GM21381 (cell line): Measurements from ENCODE around the gene FXYD5.
"Not testable (repeated sequence)": the region's sequence is repeated elsewhere in the genome, so short reads cannot be mapped to it uniquely, and the experiment has no call there.

Experiments
- ATAC-seq: cut with Tn5 transposase; IDR thresholded peaks from one replicate; pipeline ENCODE4 v1.9.1; 2021; ENCODE audit warnings: mild to moderate bottlenecking, moderate library complexity; ENCODE audit not compliant: unreplicated experiment

The FXYD5 gene

GRCh38 chr19:35119578-35120155 lies 34.9 kb upstream of the FXYD5 start:
- no peak for ATAC-seq

- no peak for ATAC-seq
Observed at GRCh38 chr19:35120492-35120891, 34.0 kb upstream of the FXYD5 start.

GRCh38 chr19:35120898-35121297 lies 33.6 kb upstream of the FXYD5 start:
- ATAC-seq: no peak

- ATAC-seq: no peak
Observed at GRCh38 chr19:35122687-35123551, 31.6 kb upstream of the FXYD5 start.

- no peak for ATAC-seq
Observed at GRCh38 chr19:35123573-35123972, 31.0 kb upstream of the FXYD5 start.

GRCh38 chr19:35124098-35125060 lies 30.2 kb upstream of the FXYD5 start:
- ATAC-seq: peak; percentile 82

- ATAC-seq: no peak
Observed at GRCh38 chr19:35125270-35125717, 29.2 kb upstream of the FXYD5 start.

- ATAC-seq: no peak
Observed at GRCh38 chr19:35125749-35126623, 28.5 kb upstream of the FXYD5 start.

- no peak for ATAC-seq
Observed at GRCh38 chr19:35126624-35126959, 27.9 kb upstream of the FXYD5 start.

- ATAC-seq: no peak
Observed at GRCh38 chr19:35127871-35128270, 26.7 kb upstream of the FXYD5 start.

- no peak for ATAC-seq
Observed at GRCh38 chr19:35128398-35129057, 26.0 kb upstream of the FXYD5 start.

- not testable (repeated sequence) for ATAC-seq
Observed at GRCh38 chr19:35129724-35130274, 24.7 kb upstream of the FXYD5 start.

- no peak for ATAC-seq
Observed at GRCh38 chr19:35130761-35131720, 23.5 kb upstream of the FXYD5 start.

- ATAC-seq: no peak
Observed at GRCh38 chr19:35132254-35132653, 22.3 kb upstream of the FXYD5 start.

GRCh38 chr19:35133826-35134225 lies 20.7 kb upstream of the FXYD5 start:
- no peak for ATAC-seq

GRCh38 chr19:35134601-35135242 lies 19.8 kb upstream of the FXYD5 start, which contains the start of gene LGI4:
LGI4 (minus strand) TSS chr19:35135059; CDS start chr19:35134680, 379 bp downstream.
- ATAC-seq: no peak

- no peak for ATAC-seq
Observed at GRCh38 chr19:35135389-35135909, 19.1 kb upstream of the FXYD5 start.

- ATAC-seq: no peak
Observed at GRCh38 chr19:35136231-35136630, 18.3 kb upstream of the FXYD5 start.
